Heart right ventricle (tissue), 16 donors: ENCODE measurements around the gene FLRT2. TPM values are rescaled to one million over a fixed set of nuclear protein-coding genes. Genes with fewer than 3 reads are reported as not detected.

Source experiments
- ATAC-seq, 8 donors: fragments of 200-7000 bp; cut with Tn5 transposase; one replicate each; pipeline ENCODE4 v1.9.1; 2020; ENCODE audit warnings: mild to moderate bottlenecking in 8 of 8, moderate library complexity in 8 of 8, moderate number of reproducible peaks in 1 of 8
- DNase-seq, 2 donors: peaks; one replicate each; pipeline ENCODE4 v3.0.0-alpha.2; 2020
- H3K27ac ChIP-seq, 10 donors: fragments of 200-600 bp; sonication (generic) in 2 of 10; one replicate each; pipeline versions ENCODE4 v1.5.0 to v1.8.0; 2020 to 2022; ENCODE audit warnings: mild to moderate bottlenecking in 3 of 10
- H3K27me3 ChIP-seq, 7 donors: fragments of 200-600 bp; one replicate each; pipeline ENCODE4 v1.8.0; 2021 to 2022; ENCODE audit warnings: mild to moderate bottlenecking in 2 of 7
- H3K36me3 ChIP-seq, 9 donors: fragments of 200-600 bp; sonication (generic) in 1 of 9; one replicate each; pipeline versions ENCODE4 v1.5.0 to v1.8.0; 2020 to 2022; ENCODE audit warnings: mild to moderate bottlenecking in 2 of 9
- H3K4me1 ChIP-seq, 9 donors: fragments of 200-600 bp; sonication (generic) in 1 of 9; one replicate each; pipeline versions ENCODE4 v1.5.0 to v1.8.0; 2020 to 2022; ENCODE audit warnings: mild to moderate bottlenecking in 4 of 9
- H3K4me3 ChIP-seq, 10 donors: fragments of 200-600 bp; sonication (generic) in 2 of 10; one replicate each; pipeline versions ENCODE4 v1.5.0 to v1.8.0; 2020 to 2022; ENCODE audit warnings: mild to moderate bottlenecking in 7 of 10, moderate library complexity in 2 of 10
- H3K9me3 ChIP-seq, 11 donors: fragments of 200-600 bp in 10 of 11; sonication (generic) in 2 of 11; one replicate each; pipeline versions ENCODE4 v1.5.0 to v1.8.0; 2013 to 2022; ENCODE audit warnings: mild to moderate bottlenecking in 2 of 11, control low read depth in 1 of 11, moderate library complexity in 1 of 11
- WGBS, 2 donors: extraction: QIAGEN DNeasy Blood & Tissue Kit; methylation state at CpG; one replicate each; pipeline ENCODE4 v1.1.7; 2013; ENCODE audit warnings: inconsistent platforms in 1 of 2; 5-methylcytosine and 5-hydroxymethylcytosine counted together
- intact Hi-C, 10 donors: fragments of 100-400 bp; cut with DNase I; formaldehyde crosslinking; loops; one replicate each; pipeline versions ENCODE4 v1.11.1 to v1.14.2; 2022
- polyA plus RNA-seq, 2 donors: library from polyadenylated mRNA; stranded (reverse); fragments of 200-250 nt; gene quantifications; one replicate each; pipeline ENCODE4 v1.2.3, GENCODE V29; 2013
- total RNA-seq, 10 donors: library from RNA; stranded (reverse); fragmentation: NEBNext Ultra II Directional in 3 of 10; extraction: Animal tissue kit (Norgen Biotek cat#: 25700) in 3 of 10; gene quantifications; one replicate each; pipeline versions ENCODE4 v1.2.1 to v1.2.4, GENCODE V29; 2021 to 2023
- TF ChIP-seq, protein P1 (sequence below), 9 donors: fragments of 200-600 bp; sonication (generic) in 2 of 9; IDR thresholded peaks; one replicate each; pipeline versions ENCODE4 v1.5.0 to v1.8.0; 2021 to 2022; ENCODE audit warnings: antibody characterized with exemption in 9 of 9, mild to moderate bottlenecking in 5 of 9, moderate library complexity in 1 of 9
- donor health status: Arrhythmogenic right ventricular cardiomyopathy.
- donor health status: ischemic (EF 13 %, LVEDD 7.1; RV severe dilation, severe dysfunction).
- donor health status: healthy with polysubstance abuse.
- donor health status: DM: no; HTN: yes; CAD: no.
- donor health status: DM: no; HTN: no; CAD: no.
- donor health status: ischemic (EF 25% LVEDD 6.9; RV normal size, moderate dysfunction).
- donor health status: ischemic (EF 25% LVEDD 5.7; RV mildly dilated, moderate dysfunction).
- donor health status: healthy.
- donor health status: DM: yes; HTN: yes; CAD: no.
- donor health status: Ischemic cardiomyopathy.
- donor health status: ischemic (EF 35%, LVEDD 5.7; RV mildly dilated, moderate dysfunction).
- donor health status: nonischemic (EF 11% LVEDD 7.7; RV severe dilation, severe dysfunction).
- donor health status: DM: yes; HTN: yes; CAD: no.
- donor health status: PGD.
- donor health status: ischemic (EF 29% LVEDD 5.4; RV normal size, mild dysfunction).
- donor health status: nonischemic (EF 23%, LVEDD 6.1; RV moderate dilation, normal function).

Gene FLRT2
- total and polyA plus RNA-seq, 12 donors: 1.1 to 7.5 (median 3.1) TPM

DNA sequence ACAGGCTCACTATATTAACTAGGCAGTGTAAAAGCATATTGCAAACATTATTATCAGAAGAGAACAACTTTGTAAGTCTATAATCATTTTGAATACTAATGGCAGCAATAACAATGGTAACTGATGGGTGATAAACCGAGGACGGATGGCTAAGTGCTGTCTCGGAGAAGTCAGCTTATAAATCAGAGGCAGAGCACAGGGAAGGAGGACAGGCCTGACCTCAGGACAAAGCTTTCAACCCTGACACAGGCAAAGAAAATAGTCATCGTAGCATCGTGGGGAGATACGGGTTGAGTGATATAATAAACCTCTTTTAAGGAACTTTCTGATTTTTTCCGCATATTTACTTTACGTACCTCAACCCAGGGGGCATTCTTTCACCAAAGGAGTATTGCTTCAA is 48.4 kb downstream of the FLRT2 start:
- H3K4me1 ChIP-seq: peaks cover 0 to 26% (median 3%) of the 10 kb centered on the region in 9 donors
- intact Hi-C loops: no loop called here
- ATAC-seq: no peak
- H3K9me3 ChIP-seq: no peaks in the 10 kb centered on the region
- TF ChIP-seq, protein P1, sequence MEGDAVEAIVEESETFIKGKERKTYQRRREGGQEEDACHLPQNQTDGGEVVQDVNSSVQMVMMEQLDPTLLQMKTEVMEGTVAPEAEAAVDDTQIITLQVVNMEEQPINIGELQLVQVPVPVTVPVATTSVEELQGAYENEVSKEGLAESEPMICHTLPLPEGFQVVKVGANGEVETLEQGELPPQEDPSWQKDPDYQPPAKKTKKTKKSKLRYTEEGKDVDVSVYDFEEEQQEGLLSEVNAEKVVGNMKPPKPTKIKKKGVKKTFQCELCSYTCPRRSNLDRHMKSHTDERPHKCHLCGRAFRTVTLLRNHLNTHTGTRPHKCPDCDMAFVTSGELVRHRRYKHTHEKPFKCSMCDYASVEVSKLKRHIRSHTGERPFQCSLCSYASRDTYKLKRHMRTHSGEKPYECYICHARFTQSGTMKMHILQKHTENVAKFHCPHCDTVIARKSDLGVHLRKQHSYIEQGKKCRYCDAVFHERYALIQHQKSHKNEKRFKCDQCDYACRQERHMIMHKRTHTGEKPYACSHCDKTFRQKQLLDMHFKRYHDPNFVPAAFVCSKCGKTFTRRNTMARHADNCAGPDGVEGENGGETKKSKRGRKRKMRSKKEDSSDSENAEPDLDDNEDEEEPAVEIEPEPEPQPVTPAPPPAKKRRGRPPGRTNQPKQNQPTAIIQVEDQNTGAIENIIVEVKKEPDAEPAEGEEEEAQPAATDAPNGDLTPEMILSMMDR (IDR thresholded peaks at IDR 0.05): no peak
- no peak overlapping the region for H3K27ac ChIP-seq
- no peaks in the 10 kb centered on the region for H3K27me3 ChIP-seq
- no peak overlapping the region for H3K4me3 ChIP-seq
- 94 to 98% methylated on average over 8 of the region's 8 CpGs for WGBS, 2 donors
- no peaks in the 10 kb centered on the region for H3K36me3 ChIP-seq
- DNase-seq: no peak

DNA sequence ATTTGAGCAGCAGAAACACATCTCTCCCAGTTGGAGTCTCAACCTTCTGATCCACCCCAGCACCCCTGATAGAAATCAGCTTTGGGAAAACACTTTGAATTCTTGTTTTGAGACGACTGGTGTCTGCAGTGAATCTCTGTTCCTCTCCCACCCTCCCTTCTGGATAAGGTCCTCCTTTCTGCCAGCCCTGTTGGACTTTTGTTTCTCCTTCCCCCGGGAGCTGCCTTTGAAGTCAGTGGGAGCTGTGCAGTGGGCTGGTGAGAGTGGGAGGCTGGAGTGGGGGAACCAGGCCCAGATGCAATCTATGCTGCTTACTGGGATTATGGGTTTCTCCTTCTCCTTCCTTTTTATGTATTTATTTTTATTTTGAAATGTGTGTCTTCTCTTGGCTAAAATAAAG is 49.0 kb downstream of the FLRT2 start:
- no peaks in the 10 kb centered on the region for H3K27me3 ChIP-seq
- ATAC-seq: no peak
- TF ChIP-seq, protein P1 (IDR thresholded peaks at IDR 0.05): no peak
- peaks cover 0 to 20% (median 0%) of the 10 kb centered on the region in 9 donors for H3K4me1 ChIP-seq
- H3K9me3 ChIP-seq: no peaks in the 10 kb centered on the region
- no peak overlapping the region for H3K4me3 ChIP-seq
- no peaks in the 10 kb centered on the region for H3K36me3 ChIP-seq
- intact Hi-C loops: no loop called here
- no peak overlapping the region for H3K27ac ChIP-seq
- 66 to 75% methylated on average over 2 of the region's 2 CpGs for WGBS, 2 donors
- no peak for DNase-seq

DNA sequence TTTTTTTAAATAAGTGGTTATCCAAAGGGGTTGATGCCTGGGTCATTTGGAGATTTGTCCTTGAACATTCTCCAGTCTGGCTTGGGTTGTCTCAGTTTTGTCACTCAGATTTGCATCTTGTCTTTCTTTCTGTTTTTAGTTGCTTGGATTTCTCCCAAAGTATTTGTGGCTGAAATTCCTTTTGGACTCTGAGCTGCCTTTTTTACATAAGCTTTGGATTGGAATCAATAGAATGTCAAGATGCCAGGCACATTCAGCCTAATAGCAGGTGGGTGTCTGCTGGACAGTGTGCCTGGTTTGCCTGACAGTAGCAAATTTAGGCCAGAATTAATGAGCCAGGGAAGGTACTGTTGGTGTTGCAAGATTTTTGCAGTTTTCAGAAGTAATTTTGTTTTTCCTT is 50.0 kb downstream of the FLRT2 start:
- Histone ChIP-seq H3K4me1 (peaks cover 0 to 18% (median 0%) of the 10 kb centered on the region in 9 donors), H3K27ac (no peak overlapping the region), H3K9me3 (no peaks in the 10 kb centered on the region), H3K27me3 (no peaks in the 10 kb centered on the region), H3K36me3 (no peaks in the 10 kb centered on the region), H3K4me3 (no peak overlapping the region)
- ATAC-seq: no peak
- TF ChIP-seq, protein P1 (IDR thresholded peaks at IDR 0.05): no peak
- intact Hi-C loops: no loop called here
- DNase-seq: no peak

DNA sequence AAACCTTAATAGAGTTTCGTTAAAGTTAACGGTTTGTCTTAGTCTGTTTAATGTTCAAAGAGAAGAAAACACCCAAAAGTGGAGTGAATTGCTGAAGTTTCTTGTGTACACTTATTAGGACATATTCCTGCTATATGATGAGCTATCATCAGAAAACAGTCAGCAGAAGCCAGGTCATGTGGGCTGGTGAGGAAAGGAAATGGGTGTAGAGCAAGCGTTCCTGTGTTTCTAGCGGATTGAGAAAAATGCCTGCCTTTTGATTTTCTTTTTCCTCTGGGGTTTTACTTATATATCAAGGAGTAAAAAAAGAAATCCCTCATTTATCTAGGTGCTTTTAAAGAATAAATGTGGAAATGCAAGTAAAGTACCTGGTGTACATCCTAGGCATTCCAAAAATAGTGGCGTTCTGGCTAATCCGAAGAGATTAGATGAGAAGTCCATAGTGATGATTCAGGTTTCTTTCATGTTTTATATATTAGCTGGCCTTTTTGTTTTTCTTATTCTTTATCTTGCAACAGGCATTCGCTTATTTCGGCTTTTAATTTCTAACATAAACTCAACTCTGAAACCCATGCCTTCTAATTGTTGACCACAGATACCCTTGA is 50.7 kb downstream of the FLRT2 start:
- DNase-seq (no peak), ATAC-seq (no peak)
- peaks cover 0 to 18% (median 0%) of the 10 kb centered on the region in 9 donors for H3K4me1 ChIP-seq
- H3K27me3 ChIP-seq: no peaks in the 10 kb centered on the region
- H3K27ac ChIP-seq: no peak overlapping the region
- TF ChIP-seq, protein P1 (IDR thresholded peaks at IDR 0.05): no peak
- no peaks in the 10 kb centered on the region for H3K36me3 ChIP-seq
- intact Hi-C loops: no loop called here
- no peak overlapping the region for H3K4me3 ChIP-seq
- H3K9me3 ChIP-seq: no peaks in the 10 kb centered on the region
- 78 to 81% methylated on average over 8 of the region's 8 CpGs for WGBS, 2 donors
